GM19463 (cell line): ENCODE results near the gene MRPS9.

Source experiments
- ATAC-seq: cut with Tn5 transposase; IDR thresholded peaks from one replicate; pipeline ENCODE4 v1.9.1; 2021; ENCODE audit warnings: mild to moderate bottlenecking, moderate library complexity; ENCODE audit not compliant: unreplicated experiment

Gene MRPS9

DNA sequence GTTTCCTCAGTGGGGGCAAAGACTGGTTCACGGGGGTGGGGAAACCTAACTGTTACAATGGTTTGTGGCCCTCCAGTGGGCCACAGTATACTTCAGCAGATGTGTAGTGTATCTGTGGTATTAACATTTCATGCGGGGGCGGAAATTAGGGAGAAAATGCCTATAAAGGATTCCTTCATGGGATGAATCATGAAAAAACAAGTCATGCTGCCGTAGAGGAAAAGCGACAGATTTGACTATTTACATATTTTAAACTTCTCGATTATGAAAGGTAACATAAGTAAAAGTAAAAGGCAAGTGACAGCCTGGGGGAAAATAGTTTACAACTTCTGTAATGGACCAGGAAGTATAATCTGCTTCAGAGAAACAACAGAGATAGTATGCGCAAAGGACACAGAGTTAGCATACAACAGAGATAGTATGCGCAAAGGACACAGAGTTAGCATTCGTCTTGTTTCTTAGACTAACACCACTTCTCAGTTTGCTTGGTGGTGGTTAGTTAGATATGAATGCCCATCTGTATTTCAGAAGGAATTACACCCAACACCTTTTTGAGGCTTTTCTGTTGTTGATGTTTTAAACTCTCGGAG is 41.1 kb downstream of the MRPS9 start:
- ATAC-seq: no peak

DNA sequence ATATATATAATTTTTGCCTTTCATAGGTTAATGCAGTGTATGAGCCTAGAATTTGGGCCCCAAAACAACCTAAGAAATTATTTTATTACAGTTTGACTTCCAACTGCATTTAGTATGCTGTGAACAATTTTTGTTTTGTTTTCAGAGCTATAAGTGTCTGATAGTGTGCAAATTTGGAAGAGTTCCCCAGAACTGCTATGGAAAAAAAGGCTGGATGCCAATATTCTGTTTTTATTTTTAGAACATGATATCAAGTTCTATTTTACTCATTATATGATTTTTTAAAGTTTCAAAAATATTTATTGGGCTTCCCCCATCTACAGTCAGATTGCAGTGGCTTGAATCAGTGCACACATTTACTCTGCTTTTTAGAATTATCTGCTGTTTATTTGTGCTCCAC is 42.6 kb downstream of the MRPS9 start:
- no peak for ATAC-seq

DNA sequence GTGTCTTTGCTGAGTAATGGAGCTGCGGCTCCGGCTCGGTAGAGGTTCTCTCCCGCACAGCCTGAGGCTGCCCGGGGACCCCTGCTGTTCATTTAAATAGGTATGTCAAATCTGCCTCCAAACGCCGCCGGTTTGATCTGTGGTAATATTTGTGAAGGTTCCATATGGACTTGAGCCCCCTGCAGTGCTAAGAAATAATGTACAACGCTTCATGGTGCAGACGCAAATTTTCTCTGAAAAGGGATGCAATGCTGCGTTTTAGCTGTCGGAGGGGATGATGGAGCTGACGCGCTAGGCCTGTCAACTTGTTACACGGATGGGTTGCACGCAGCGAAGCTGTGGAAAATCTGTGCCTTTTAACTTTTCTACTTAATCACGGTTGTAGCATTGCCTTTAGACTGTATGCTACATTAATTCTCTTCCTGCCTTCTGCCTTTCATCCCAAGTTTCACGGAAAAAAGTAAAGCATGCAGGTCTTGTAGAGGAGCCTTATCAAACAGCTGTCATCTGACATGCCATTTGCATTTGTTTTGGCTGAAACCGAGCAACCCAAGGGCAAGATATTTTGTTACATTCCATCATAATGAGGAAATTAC is 43.2 kb downstream of the MRPS9 start:
- ATAC-seq: no peak

DNA sequence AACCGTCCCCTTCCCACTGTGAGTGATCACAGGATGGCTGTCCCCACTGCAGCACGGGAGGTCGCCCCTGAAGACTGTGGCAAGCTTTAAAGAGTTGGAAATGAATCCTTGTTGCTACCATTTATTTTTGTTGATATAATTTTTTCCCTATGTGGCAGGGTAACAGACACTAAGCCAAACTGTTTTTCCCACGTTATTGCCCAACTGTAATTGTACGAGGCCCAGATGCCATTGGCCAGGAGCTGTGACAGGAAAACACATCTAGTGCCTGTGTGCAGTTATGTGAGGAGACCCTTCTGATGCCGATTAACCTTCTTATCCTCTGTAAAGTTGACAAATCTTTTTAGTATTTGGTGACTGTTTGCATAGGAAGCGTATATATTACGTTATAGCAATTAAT is 44.2 kb downstream of the MRPS9 start:
- ATAC-seq: no peak

DNA sequence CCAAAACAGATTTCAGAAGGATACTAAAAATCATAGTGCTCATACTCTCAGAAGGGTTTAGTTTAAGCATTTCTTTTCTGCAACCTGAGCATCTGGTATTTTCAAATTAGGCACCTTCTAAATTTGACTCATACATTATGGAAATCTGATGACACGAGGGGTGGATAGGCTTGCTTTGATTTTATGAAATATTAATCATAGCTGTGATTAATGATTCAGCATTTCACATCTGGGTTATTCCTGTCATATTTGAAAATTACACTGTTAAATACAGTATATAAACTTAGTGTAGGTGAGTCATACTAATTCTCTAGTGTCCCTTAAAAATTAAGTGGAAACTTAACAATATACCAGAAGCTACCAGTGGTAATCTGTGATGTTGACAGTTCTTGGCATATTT is 47.7 kb downstream of the MRPS9 start:
- no peak for ATAC-seq

DNA sequence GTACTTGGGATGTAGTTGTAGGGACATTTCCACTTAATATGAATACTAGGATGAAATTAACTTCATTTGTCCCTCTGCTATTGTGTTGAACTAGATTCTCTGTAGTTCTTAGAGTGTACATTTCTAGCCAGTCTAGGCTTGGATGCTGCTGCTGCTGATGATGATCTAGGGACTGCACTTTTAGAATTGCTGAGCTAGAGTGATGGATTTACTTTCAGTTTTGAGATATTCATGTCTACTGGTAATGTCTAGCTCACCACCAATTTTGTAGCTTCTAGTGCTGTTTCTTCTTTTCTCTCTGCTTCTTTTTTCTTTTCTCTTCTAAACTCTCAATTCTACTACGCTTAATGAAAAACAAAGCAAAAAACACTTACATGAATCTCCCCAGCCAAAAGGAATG is 49.4 kb downstream of the MRPS9 start:
- no peak for ATAC-seq

- no peak for ATAC-seq
Observed at GRCh38 chr2:105090091-105090490, 52.2 kb downstream of the MRPS9 start.

GRCh38 chr2:105092797-105093196 is 54.9 kb downstream of the MRPS9 start:
- ATAC-seq: no peak

GRCh38 chr2:105099153-105099552 is 61.3 kb downstream of the MRPS9 start:
- no peak for ATAC-seq

DNA sequence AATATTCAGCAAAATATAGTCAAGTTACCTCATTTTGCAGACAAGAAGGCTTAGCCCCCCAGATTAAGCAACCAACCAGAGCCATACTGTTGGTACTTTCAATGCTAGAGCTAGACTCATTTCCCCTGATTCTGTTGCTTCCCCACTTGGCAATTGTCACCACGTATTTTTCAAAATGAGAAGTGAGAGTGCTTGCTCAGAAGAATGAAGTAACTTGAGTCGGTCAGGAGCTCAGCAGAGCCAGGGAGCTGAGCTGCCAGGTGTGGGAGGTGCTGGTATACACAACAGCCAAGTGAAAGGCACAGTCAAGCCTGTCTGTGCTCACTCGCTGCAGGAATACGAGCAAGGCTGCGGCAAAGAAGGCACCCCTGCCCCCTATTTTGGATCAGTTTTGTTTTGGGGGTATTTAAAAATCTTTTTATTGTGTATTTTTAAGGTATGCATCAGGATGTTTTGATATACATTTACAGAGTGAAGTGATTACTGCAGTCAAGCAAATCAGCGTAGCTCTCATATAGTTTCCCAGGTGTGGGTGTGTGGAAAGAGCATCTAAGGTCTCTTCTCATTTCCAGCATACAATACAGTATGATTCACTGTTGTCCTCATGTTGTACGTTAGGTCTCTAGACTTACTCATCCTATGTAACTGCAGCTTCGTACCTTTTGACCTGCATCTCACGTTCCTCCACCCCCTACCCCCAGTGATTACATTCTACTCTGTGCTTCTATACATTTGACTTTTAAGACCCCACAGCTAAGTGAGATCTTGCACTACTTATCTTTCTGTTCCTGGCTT is 62.4 kb downstream of the MRPS9 start:
- peak; percentile 86 for ATAC-seq

DNA sequence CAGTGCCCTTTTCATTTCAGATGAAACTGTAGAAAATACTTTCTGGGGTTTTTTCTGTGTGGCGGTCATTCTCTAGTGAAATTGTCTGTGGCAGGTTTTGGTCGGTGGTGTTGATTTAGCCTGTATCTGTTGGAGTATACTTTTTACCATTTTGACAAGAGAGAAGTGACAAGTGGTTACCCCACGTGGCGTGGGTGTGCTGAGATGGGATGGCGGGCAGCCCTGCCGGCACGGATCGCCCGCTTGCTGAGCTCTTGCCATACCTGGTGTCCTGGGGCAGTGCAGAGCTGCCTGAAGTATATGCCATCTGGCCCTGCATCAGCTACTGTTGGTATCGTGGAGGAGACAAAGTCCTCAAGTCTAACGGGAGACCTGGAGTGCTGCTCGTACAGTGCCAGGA is 64.1 kb downstream of the MRPS9 start:
- no peak for ATAC-seq

DNA sequence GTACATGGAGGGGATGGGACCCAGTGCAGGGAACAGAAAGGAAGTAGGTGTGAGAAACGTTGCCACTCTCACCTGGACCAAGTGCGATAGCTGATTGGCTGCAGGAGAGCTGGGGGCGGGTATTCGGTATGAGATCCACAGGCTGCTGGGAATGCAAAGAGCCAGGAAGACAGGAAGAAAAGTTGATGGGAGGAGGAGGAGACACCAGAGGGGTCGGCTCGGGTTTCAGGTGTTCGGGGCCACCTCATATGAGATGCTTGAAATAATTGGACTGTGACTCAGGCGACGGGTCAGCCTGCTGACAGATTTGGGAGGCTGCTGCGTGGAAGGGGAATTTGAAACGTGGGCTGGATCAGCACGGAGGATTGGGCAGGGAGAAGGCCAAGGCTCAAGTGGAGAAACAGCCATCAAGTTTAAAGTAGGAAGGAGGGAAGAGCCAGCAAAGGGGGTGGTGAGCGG is 65.1 kb downstream of the MRPS9 start:
- ATAC-seq: no peak

GRCh38 chr2:105103481-105103880 is 65.6 kb downstream of the MRPS9 start:
- ATAC-seq: no peak

DNA sequence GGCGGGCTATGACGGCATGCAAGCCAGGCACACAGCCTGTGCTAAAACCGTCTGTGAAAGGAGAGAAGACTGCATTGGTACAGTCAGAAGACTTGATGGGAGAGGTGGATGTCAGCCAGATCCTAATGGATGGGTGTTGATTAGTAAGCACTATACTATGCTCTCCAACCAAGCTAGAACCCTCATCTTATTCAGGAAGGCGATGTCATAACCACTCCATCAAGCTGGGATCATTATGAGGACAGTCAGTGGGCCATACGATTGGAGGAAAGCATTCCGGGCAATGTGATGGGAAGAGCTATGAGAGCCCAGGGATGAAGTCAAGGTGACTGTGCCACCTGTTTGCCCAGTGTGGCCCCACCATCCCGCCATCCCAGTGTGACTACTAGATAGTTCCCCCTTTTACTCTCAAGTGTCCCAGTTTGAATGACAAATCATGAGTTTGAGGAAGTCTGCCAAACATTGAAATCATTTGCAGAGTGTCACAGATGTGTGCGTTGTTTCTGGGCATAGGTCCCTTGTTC is 66.4 kb downstream of the MRPS9 start:
- ATAC-seq: no peak

DNA sequence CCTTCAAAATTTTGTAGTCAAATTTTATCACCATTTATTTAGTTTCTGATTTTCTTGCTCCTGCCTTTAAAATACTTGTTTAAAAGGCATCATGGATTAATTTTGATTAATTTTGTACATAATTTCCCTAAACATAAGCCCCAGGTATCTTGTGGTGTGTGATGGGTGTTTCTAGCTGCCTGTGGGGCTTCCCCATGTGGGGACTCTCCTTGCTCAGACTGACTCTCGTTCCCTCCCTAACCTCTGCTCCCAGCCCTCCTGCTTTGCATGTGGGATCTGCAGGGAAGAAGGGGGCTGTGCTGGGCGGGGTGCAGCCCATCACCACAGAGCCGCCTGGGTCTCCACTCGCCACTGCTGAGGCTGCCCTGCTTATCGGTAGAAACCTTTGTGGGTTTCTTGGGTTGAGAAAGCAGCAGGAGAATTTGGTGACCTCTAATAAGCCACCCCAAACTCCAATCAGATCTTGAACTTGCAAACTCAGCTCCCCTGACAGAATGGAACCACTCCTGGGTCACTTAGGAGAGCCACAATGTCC is 72.5 kb downstream of the MRPS9 start:
- no peak for ATAC-seq

- no peak for ATAC-seq
Observed at GRCh38 chr2:105111365-105112150, 73.7 kb downstream of the MRPS9 start.

GRCh38 chr2:105112345-105112744 is 74.5 kb downstream of the MRPS9 start:
- no peak for ATAC-seq

GRCh38 chr2:105113616-105114291 is 75.9 kb downstream of the MRPS9 start:
- no peak for ATAC-seq

DNA sequence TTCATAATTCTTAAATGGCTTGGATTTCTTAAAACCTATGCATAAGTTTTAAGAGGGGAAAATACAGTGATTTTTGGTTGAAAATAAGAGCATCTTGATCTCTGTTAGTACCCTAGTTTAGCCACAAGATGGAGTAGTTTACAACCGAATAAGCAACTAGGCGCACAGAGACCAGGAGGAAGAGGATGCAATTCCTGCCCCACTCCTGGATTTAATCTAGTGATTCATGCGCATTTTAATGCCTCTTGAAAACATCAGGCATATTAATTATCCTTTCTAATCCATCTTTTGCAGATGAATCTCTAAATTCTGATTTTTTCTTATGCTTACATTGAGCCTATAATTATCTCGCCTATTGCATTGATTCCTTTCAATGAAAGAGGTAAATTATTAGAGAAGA is 76.7 kb downstream of the MRPS9 start:
- peak; percentile 41 for ATAC-seq

GRCh38 chr2:105116348-105116747 is 78.5 kb downstream of the MRPS9 start:
- ATAC-seq: no peak
